CD4-positive, alpha-beta T cell treated with Interleukin-21 for 1 hour (primary cell): ENCODE data around the gene DNMT3A.

Experiments
- DNase-seq: peaks from one replicate; pipeline ENCODE4 v3.0.0-alpha.2; 2020

Gene DNMT3A

GRCh38 chr2:25342372-25343186, 854 bp upstream of the DNMT3A start:
- peak; percentile 89 for DNase-seq

DNA sequence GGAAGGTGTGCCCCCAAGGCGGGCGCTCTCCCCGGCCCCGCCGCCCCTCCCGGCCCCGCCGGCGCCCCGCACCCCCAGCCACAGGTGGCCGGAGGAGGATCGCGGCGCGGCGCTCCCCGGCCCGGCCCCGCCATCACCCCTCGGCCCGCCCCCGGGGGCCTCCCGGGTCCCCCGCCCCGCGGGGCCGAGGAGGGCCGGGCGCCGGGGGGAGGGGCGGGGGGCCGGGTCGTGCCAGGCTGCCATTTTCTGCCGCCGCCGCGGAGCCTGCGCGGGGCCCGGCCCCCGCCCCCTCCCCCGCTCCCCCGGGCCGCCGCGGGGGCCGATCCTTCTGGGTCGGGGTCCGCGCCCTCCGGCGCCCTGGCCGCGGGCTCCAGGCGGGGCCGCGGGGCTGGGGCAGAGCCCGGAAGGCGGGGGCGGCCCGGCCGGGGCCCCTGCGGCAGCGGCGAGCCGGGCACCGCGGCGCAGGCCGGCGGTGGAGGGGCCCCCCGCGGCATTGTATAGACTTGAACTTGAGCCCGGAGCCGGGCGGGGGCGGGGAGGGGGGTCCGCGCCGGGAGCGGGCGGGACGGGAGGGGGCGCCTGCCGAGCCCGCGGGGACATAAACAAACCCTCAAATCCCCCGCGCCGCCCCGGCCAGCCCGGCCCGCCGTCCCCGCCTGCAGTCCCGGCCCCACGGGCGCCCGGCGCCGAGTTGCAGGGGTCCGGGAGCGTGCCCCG, 556 bp downstream of the DNMT3A start:
- DNase-seq, result no peak

GRCh38 chr2:25340181-25340921, 1.4 kb downstream of the DNMT3A start:
- no peak for DNase-seq

DNA sequence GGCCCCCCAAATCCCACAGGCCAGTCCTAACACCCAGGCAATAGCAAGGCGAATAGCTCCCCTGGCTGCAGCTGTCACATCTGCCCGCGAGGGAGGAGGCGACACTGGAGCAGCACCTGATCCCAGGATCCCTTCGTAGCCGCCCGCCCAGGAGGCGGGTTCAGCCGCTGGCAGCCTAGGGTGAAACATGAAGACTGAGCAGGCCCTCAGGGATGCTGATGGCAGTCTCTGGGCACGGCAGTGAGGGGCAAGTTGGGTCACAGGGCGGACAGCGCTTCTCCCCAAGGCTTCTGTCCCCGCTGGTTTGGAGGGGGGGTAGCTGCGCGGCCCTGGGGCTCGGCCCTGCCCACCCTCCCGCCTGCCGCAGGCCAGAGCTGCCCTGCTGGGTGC, 1.9 kb downstream of the DNMT3A start:
- no peak for DNase-seq

DNA sequence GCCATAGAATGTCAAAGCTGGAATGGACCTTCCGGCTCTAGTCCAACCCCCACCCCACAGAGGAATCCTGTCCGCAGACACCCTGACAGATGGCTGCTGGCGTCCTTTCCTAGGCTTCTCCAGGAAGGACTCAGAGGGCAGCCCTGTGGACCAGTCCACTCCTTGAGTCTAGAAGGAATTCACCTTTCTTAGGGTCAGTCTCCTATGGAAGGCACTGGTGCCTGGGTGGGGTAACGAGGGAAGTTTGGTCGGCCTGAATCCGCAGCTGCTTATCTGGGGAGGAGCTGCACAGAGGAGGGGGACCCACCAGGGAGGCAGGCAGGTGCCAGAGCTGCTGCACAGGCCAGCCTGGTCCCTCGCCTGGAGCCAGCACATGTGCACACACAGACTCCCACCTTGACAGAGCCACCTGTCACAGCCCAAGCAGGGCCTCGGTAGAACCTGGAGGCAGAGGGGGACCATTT, 2.5 kb downstream of the DNMT3A start:
- DNase-seq, result no peak

DNA sequence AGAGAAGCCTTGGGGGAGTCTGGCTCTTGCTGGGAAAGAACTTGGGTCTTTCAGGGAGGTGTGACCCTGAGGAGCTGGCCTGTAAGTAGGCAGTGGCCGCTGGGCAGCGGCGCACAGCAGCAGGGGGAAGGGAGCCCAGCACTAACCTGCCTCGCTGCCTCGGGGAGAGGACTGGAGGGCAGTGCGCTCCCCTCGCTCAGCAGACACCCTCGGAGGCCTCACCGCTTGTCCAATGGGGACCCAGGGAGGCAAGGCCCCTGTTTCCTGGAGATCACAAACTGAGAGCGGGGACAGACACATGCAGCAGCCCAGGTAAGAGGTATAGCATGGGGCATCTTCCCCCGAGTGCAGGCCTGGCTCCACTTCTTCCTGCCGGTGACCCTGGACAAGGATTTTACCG, 3.3 kb downstream of the DNMT3A start:
- no peak for DNase-seq

DNA sequence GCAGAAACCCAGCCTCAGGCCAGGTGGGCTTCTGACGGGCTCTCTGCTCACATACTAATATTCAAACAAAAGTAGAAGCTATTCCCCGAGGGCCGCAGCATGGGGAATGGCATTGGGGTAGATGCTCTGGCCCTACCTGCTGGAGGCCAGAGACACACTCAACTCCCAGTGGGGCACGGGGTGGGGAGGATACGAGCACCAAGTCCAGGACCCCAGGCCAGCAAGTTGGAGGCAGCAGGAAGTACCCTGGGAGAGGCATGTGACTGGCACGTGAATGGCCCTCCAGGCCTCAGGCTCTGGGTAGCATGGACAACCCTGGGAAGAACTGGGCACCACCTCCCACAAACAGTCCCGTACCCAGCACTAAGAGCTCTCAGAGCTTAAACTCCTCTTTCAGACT, 3.8 kb downstream of the DNMT3A start:
- DNase-seq, result no peak

DNA sequence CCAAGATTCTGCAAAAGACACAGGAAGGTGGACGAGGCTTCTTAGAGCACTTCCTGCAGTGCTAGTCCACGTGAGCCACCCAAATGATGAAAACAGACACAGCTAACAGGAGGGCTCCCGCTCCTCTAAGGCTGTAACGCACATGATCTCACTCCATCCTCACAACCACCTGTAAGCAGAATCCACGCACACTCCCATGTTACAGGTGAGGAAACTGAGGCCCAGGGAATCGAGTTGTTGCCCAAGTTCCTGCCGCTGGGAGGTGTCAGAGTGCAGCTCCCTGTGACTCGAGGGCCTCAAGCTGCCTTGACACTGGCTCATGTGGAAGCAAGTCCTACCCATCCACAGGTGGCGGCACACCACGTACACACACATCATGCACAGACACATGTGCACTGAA, 4.4 kb downstream of the DNMT3A start:
- DNase-seq, result no peak

DNA sequence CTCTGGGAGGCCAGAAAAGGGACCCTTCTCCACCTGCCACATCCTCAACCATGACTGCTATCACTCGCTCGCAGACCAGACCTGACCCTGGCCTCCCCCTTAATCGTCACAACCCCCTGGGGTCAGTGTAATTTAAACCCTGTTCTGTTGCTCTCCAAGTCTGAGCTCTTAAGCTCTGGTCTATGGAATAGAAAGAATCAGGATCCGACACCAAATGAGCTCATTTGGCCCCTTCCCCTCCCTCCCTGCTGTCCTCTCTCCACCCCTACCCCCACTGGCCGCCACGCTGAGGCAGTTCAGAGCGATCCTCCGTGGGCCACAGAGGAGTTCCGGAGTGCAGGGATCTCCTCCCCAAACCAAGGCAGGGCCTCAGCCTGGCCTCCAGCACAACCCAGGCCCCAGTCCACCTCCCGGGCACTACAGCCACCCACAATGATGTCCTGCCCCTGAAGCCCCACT, 5.3 kb downstream of the DNMT3A start:
- no peak for DNase-seq

GRCh38 chr2:25335971-25336370, 5.8 kb downstream of the DNMT3A start:
- DNase-seq, result no peak

- no peak for DNase-seq
These were observed 6.5 kb downstream of the DNMT3A start for GRCh38 chr2:25335204-25335603.

DNA sequence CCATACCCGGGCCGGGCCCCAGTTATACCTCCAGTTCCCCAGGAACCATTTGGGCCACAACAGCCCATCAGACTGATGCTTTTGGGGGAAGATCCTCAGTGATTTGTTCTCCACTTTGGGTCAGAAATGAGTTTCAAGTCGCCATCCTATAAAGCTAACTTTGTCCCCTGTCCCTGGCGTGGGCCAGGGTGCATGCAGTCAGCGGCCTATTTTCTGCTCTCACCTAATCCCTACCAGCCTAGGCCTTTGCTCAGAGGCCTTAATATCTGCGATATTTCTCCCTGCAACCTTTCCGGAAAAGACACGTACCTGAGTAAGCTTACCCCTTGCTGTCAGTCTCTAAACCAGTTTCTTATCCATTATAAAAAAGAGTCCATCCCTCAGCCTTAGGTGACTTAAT, 7.2 kb downstream of the DNMT3A start:
- DNase-seq, result no peak

- peak; percentile 43 for DNase-seq
These were observed 7.7 kb downstream of the DNMT3A start for GRCh38 chr2:25333981-25334380.

- DNase-seq, result no peak
These were observed 9.2 kb downstream of the DNMT3A start for GRCh38 chr2:25332571-25332970.

DNA sequence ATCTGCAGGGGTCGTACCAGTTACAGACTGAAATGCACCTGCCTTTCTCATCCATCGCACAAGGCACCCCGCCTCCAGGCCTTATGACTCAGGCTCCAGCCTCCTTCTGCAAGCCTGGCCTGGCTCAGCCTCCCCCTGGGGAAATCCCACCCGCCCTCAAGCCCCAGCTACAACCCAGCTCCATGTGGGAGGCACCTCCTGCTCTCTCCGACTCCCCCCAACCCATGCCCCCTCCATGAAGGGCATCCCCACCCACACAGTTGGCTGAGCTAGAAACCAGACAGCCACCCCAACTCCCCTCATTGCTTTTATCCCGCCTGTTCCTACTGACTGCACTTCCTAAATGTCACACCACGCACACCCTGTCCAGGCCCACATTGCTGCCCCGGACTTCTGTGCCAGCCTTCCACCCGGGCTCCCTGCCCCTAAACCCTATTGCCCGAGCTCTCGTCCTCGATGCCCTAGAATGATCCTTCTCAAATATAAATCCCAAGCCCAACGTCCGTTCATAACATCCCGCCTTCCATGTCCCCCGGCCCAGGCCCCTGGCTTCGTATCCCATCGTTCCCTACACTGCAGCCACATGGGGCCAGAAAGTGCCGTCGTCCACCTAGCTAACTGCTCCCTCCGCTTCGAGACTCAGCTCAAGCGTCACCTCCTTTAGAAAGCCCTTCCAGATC, 9.9 kb downstream of the DNMT3A start:
- DNase-seq, result no peak

DNA sequence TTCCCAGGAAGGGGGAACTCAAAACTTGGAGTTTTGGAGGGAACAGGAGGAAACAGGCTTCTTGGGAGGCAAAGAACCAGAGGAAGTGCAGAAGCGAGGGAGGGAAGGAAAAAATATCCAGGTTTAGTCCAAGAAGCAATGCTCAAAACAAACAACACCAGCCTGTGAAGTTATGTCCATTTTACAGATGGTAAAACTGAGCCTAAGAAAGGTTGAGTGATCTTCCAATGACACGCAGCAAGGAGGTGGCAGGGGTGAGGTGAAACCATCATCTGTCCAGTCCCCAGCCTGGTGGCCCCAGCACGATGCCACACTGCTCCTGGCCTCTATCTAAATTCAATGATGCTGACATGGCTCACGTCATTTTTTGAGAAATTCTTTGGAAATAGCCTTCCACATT, 10.8 kb downstream of the DNMT3A start:
- DNase-seq, result no peak

GRCh38 chr2:25330273-25330672, 11.5 kb downstream of the DNMT3A start:
- DNase-seq, result no peak

GRCh38 chr2:25328152-25329085, 13.3 kb downstream of the DNMT3A start:
- no peak for DNase-seq

DNA sequence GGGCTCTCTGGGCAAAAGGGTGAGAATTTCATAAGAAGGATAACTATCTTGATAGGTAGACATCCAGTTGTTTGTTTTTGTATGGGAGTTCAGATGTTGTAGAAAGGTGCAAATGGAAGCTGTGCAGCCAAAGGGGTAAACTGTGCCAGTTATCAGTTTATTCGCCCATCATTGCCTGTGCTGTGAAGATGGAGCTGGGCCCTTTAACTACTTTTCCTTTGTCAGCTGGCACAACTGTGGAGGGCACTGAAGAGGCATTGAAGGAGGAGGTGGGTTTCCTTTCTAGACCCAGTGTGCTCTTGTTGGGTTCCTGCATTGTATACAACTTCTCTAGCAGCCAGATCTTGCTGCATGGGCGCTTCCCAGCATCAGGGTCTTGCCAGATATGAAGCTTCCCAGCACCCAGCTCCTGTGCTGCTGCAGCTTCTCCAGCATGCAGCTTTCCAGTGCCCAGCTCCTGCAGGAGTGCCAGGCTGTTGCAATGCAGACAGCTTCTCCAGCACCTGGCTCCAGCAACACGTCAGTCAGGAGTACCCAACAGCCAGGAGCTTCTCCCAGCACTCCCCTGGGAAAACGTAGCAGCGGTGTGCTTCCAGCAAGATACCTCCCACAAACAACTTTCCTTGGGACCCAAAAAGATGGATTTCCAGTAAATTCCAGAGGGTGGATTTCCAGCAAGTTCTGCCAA, 15.3 kb downstream of the DNMT3A start:
- no peak for DNase-seq

GRCh38 chr2:25324905-25325592, 16.7 kb downstream of the DNMT3A start:
- DNase-seq, result no peak

GRCh38 chr2:25324251-25324650, 17.5 kb downstream of the DNMT3A start:
- no peak for DNase-seq
